DND-41 (cell line): ENCODE data around the gene TECPR2.

Experiments
- CTCF ChIP-seq: IDR thresholded peaks from 2 replicates; pipeline ENCODE4 v1.5.1; 2012; ENCODE audit warnings: borderline replicate concordance, low read length, moderate library complexity, mild to moderate bottlenecking; ENCODE audit not compliant: poor library complexity, severe bottlenecking; ENCODE audit errors: extremely low read depth
- EZH2 ChIP-seq: IDR thresholded peaks from 3 replicates; pipeline ENCODE4 v1.6.1; 2012; ENCODE audit warnings: borderline replicate concordance, low read depth, mild to moderate bottlenecking, moderate library complexity, low read length, inconsistent platforms; ENCODE audit not compliant: severe bottlenecking

GRCh38 chr14:102363182-102363943 is 622 bp downstream of the TECPR2 start:
- TF ChIP-seq CTCF (no peak), EZH2 (no peak)
